H7 (cell line): Measurements from ENCODE around the gene SPRY4. TPM values are rescaled to one million over a fixed set of nuclear protein-coding genes. Genes with fewer than 3 reads are reported as not detected.

Experiments used
- DNase-seq: peaks from one replicate; pipeline ENCODE4 v3.0.0; 2012
- H3K27me3 ChIP-seq: 2 replicates; pipeline ENCODE4 v1.6.0; 2011; ENCODE audit warnings: mild to moderate bottlenecking, low read length; ENCODE audit not compliant: control insufficient read depth, insufficient read depth
- H3K36me3 ChIP-seq: replicated peaks from 2 replicates; pipeline ENCODE4 v1.5.1; 2011; ENCODE audit warnings: low read length; ENCODE audit not compliant: control insufficient read depth, insufficient read depth
- H3K4me3 ChIP-seq: 2 replicates; pipeline ENCODE4 v1.5.1; 2011; ENCODE audit warnings: low read depth, mild to moderate bottlenecking, control low read depth, low read length, moderate library complexity; ENCODE audit not compliant: insufficient read depth
- total RNA-seq: library from RNA; depleted of rRNA; stranded (reverse); fragments of >200 nt; shearing (Covaris generic); gene quantifications from 2 replicates; pipeline ENCODE4 v1.2.3, GENCODE V29; 2014

SPRY4 gene
- total RNA-seq, 1 experiment from 2014 or later: 71.7 TPM

DNA sequence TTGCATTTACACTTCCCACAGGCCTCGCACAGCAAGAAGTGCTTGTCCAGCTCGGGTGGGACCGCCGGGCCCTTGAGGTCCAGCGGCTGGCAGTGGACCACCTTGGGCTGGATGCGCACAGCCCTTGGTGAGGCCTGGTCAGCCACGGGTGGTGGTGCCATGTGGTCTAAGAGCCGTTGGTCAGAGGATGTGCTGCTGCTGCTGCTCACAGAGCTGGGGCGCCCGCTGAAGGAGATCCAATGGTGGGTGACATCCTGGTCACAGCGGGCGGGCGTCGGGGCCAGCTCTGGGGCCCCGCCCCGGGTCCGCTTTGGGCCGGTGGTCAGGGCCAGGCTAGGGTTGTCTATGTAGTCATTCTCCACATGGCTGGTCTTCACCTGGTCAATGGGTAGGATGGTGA lies 10.2 kb downstream of the SPRY4 start:
- DNase-seq: no peak
- Histone ChIP-seq H3K36me3 (peaks cover 62% of the 10 kb centered on the region), H3K4me3 (no peak overlapping the region), H3K27me3 (no peaks in the 10 kb centered on the region)

DNA sequence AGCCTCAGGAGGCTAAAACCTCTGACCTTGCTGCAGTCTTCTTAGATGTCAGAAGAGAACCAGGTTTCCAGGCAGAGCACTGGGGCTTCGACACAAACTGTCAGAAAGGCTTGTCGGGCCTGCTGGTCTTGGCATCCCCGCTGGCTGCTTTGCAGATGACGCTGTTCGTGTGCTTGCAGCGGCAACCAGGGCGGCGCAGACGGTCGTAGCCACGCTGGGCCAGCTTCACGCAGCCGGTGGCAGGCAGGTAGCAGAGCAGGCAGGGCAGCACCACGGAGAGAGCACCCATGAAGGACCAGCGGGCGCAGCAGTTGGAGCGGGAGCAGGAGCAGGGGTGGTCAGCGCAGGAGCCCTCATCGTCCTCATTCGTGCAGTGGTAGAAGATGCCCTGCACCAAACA lies 10.7 kb downstream of the SPRY4 start:
- no peaks in the 10 kb centered on the region for H3K27me3 ChIP-seq
- H3K36me3 ChIP-seq: peaks cover 58% of the 10 kb centered on the region
- H3K4me3 ChIP-seq: no peak overlapping the region
- peak; percentile 39 for DNase-seq

DNA sequence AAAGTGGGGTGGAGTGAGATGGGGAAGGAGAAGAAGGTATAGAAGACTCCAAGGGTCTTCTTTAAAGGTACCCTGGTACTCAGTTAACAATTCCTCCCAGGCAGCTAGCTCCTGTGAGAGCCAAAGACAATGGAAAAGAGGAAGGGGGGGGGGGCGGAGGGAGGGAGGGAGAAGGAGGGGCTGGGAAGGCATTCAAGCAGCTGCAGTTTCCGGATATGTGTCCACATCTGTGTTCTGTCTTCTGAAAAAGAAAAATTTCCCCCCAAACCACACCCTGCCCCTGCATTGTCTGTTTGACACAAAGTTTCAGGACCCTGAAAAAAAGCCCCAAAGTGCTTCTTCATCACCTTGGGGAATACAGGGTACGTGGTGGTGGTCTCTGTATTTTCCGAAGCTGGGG lies 11.1 kb downstream of the SPRY4 start:
- no peaks in the 10 kb centered on the region for H3K27me3 ChIP-seq
- H3K4me3 ChIP-seq: no peak overlapping the region
- peaks cover 54% of the 10 kb centered on the region for H3K36me3 ChIP-seq
- peak; percentile 24 for DNase-seq

DNA sequence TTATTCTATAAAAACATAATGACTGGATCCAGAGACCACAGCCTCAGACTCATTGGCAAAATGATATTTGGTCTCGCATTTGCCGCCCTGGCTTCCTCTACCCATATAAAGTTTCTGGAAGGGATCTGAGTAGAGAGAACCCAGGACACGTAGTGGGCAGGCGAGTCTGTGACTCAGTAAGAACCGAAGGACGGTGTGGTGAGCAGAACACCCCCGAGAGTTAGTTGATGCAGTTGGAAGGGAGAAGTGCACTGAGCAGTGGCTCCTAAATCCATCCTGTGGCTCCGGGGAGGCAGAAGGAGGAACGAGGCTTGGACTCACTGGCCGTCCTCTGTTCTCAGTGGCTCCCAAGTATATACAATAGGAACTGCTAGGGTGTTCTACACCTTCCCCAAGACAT lies 11.5 kb downstream of the SPRY4 start:
- Histone ChIP-seq H3K27me3 (no peaks in the 10 kb centered on the region), H3K36me3 (peaks cover 54% of the 10 kb centered on the region), H3K4me3 (no peak overlapping the region)
- no peak for DNase-seq

DNA sequence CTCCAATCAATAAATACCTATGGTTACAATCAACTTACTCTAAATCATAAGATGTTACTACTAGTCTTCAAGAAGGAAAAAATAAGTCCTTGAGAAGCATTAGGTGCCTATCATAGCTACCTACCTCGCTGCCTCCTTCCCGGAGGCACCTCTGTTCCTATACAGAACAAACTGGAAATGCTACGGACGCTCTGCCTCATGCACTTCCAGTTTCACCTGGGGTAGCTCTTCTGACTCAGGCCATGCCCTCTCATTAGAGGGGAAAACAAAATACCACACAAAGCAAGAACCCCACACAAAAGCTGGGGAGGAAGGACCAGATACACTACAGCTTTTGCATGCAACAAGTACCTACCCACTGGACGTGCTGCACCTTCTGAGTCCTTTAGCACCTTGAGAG lies 12.4 kb downstream of the SPRY4 start:
- peak; percentile 6 for DNase-seq
- H3K36me3 ChIP-seq: peaks cover 51% of the 10 kb centered on the region
- H3K27me3 ChIP-seq: no peaks in the 10 kb centered on the region
- H3K4me3 ChIP-seq: no peak overlapping the region

DNA sequence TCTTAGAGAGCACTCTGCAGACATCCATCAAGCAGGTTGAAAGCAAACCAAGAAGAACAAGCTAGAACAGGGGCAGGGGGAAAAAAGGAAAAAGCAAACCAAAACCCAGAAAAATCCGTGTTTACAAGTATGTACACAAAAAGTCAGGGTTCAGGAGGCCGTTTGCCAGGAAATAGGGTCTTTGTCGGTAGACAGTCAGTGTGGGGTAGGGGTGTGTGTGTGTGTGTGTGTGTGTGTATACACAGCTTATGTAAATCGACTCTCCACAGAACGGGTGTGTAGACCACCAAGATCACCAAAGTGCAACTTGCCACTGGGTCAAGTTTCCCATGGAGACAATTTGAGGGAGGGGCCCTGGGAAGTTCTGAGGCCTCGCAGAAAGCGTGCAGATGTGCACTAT lies 13.1 kb downstream of the SPRY4 start:
- Histone ChIP-seq H3K27me3 (no peaks in the 10 kb centered on the region), H3K36me3 (peaks cover 49% of the 10 kb centered on the region), H3K4me3 (no peak overlapping the region)
- DNase-seq: no peak

- Histone ChIP-seq H3K36me3 (peaks cover 46% of the 10 kb centered on the region), H3K27me3 (no peaks in the 10 kb centered on the region), H3K4me3 (no peak overlapping the region)
- DNase-seq: no peak
These were observed 14.0 kb downstream of the SPRY4 start for GRCh38 chr5:142310803-142311202.

DNA sequence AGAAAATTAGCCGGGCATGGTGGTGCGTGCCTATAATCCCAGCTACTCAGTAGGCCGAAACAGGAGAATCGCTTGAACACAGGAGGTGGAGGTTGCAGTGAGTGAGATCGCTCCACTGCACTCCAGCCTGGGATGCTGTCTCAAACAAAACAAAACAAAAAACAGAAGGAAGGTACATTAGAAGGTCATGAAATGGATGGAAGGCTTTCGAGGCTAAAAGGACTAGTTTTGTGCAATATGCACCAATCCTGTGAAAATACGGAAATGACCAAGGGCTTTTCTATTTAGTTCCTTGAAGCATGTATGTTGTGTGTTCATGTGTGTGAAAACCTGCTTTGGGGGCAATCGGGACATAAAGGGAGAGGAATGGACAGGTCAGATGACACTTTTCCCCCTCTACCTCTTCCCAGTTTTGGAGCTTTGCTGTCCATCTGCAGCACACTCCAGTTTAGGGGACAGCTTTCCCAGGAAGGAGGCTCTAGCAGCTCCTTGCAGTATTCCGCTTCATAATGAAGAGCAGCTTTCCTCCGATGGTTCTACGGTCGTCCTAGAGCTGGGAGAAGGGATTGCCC lies 15.0 kb downstream of the SPRY4 start:
- no peak overlapping the region for H3K4me3 ChIP-seq
- H3K36me3 ChIP-seq: peaks cover 41% of the 10 kb centered on the region
- DNase-seq: no peak
- no peaks in the 10 kb centered on the region for H3K27me3 ChIP-seq

- Histone ChIP-seq H3K27me3 (no peaks in the 10 kb centered on the region), H3K4me3 (no peak overlapping the region), H3K36me3 (peaks cover 32% of the 10 kb centered on the region)
- DNase-seq: no peak
These were observed 16.5 kb downstream of the SPRY4 start for GRCh38 chr5:142308358-142308757.

DNA sequence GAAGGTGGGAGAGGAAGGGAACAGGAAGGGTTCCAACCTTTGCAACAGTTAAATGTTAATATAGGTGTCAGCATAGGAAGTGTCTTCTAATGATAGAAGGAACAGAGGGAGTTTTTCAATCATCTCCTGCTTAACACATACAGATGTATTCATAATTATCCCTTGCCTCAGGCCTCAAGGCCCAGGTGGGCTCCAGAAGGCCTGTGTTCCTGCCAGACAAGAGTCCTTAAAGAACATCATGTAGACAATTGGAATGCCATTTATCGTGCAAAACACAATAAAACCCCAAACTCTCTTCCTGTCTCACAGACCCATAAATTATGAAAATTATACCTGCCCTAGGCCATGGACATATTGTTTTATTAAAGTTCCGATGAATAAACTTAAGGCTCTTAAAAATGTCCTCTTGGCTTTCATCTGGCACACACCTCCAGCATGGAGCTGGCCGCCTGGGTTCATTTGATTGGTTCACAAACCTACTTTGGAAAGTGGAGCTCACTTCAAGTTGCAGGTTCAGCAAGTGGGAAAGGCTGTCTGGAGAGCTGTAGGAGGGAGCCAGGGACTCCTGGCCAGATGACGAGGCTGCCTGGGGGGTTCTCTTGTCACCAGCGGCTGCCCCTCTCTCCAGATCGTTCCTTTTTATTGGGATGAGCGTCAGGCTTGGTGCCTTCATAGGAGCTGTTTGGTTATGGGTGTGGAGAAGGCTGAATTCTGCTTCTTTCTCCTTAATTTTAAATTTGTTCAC lies 17.5 kb downstream of the SPRY4 start:
- Histone ChIP-seq H3K36me3 (peaks cover 23% of the 10 kb centered on the region), H3K4me3 (no peak overlapping the region), H3K27me3 (no peaks in the 10 kb centered on the region)
- no peak for DNase-seq

DNA sequence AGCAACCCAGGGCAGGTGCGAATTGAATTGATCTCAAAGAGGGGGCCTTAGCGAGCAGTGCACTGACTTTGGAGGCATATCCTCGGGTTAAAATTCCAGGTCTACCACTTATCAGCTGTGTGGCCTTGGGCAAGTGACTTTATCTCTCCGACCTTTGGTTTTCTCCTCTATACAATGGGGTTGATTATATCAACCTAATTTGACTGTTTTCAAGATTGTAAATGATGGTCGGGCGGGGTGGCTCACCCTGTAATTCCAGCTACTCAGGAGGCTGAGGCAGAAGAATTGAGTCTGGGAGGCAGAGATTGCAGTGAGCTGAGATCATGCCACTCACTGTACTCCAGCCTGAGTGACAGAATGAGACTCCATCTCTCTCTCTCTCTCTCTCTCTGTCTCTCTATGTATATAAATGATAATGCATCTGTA lies 18.7 kb downstream of the SPRY4 start:
- no peak overlapping the region for H3K4me3 ChIP-seq
- H3K27me3 ChIP-seq: no peaks in the 10 kb centered on the region
- no peak for DNase-seq
- H3K36me3 ChIP-seq: peaks cover 14% of the 10 kb centered on the region

GRCh38 chr5:142305211-142305610 lies 19.6 kb downstream of the SPRY4 start:
- Histone ChIP-seq H3K36me3 (peaks cover 8% of the 10 kb centered on the region), H3K4me3 (no peak overlapping the region), H3K27me3 (no peaks in the 10 kb centered on the region)
- no peak for DNase-seq

- H3K27me3 ChIP-seq: no peaks in the 10 kb centered on the region
- no peak for DNase-seq
- H3K36me3 ChIP-seq: peaks cover 4% of the 10 kb centered on the region
- no peak overlapping the region for H3K4me3 ChIP-seq
These were observed 20.7 kb downstream of the SPRY4 start for GRCh38 chr5:142304013-142304701.

- Histone ChIP-seq H3K4me3 (no peak overlapping the region), H3K36me3 (peaks cover 4% of the 10 kb centered on the region), H3K27me3 (no peaks in the 10 kb centered on the region)
- DNase-seq: no peak
These were observed 21.3 kb downstream of the SPRY4 start for GRCh38 chr5:142303565-142303964.

DNA sequence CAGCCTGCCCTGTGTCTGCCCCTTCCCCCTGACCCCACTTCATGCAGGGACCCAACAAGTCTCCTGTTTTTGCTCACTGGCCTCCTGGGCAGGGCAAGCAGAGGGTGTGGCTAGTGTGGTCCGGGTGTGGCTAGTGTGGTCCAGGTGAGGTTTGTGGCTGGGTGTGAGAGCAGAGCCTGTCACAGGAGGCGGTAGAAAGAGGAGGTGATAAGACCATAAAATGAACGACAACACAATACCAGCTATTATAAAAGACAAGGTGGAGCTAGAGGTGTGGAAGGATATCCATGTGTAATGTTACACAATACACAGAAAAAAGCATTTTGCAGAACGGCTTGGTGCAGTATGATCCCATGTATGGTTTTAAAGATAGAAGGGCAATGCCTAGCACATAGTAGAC lies 23.3 kb downstream of the SPRY4 start:
- Histone ChIP-seq H3K27me3 (no peaks in the 10 kb centered on the region), H3K4me3 (no peak overlapping the region), H3K36me3 (peaks cover 4% of the 10 kb centered on the region)
- DNase-seq: no peak
